Measurements from ENCODE around the gene PSRC1. TPM values are rescaled to one million over a fixed set of nuclear protein-coding genes. Genes with fewer than 3 reads are reported as not detected.
A peak's percentile ranks its signal among the peaks of the same experiment; 100 is the strongest.

Gene PSRC1
- total and polyA plus RNA-seq, 2 donors from 2014 or later, result 3.5 to 4.2 TPM

DNA sequence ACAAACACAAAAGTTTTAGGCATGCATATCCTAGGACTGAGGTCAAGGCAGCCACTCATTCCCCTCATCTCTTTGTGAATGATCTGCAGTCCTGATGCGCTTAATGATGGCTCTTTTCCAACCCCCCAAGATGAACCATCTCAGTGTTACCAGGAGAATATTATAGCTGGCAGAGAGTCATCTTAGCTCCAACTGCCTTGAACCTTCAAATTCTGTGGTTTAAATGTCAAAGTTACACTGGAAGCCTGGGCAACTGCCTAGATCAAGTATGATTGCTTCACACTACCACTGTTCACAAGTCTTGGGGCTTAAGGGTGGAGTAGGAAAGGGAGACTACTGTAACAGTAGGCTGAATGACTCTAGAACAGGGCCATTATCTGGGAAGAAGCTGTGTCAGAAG is 31.9 kb upstream of the PSRC1 start:
- H3K9ac ChIP-seq (ENCODE audit: low read length in 3 of 3), result no peak overlapping the region
- H3K27me3 ChIP-seq (ENCODE audit: control insufficient read depth, insufficient read depth, low read length), result no peaks in the 10 kb centered on the region
- H3K4me3 ChIP-seq (ENCODE audit: low read length in 3 of 3), result no peak overlapping the region
- TF ChIP-seq, protein P1, sequence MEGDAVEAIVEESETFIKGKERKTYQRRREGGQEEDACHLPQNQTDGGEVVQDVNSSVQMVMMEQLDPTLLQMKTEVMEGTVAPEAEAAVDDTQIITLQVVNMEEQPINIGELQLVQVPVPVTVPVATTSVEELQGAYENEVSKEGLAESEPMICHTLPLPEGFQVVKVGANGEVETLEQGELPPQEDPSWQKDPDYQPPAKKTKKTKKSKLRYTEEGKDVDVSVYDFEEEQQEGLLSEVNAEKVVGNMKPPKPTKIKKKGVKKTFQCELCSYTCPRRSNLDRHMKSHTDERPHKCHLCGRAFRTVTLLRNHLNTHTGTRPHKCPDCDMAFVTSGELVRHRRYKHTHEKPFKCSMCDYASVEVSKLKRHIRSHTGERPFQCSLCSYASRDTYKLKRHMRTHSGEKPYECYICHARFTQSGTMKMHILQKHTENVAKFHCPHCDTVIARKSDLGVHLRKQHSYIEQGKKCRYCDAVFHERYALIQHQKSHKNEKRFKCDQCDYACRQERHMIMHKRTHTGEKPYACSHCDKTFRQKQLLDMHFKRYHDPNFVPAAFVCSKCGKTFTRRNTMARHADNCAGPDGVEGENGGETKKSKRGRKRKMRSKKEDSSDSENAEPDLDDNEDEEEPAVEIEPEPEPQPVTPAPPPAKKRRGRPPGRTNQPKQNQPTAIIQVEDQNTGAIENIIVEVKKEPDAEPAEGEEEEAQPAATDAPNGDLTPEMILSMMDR (IDR thresholded peaks at IDR 0.05; ENCODE audit: borderline replicate concordance, extremely low read depth, insufficient read depth), result no peak
- no peaks in the 10 kb centered on the region for H3K9me3 ChIP-seq (ENCODE audit: control insufficient read depth in 2 of 3, insufficient read depth in 1 of 3, low read length in 3 of 3)
- FAIRE-seq (no peak), DNase-seq (no peak)
- intact Hi-C loops (cut with DNase I), result no loop called here
- H3K36me3 ChIP-seq (ENCODE audit: control insufficient read depth in 2 of 3, insufficient read depth in 3 of 3, low read length in 3 of 3), result peaks cover 3 to 18% (median 11%) of the 10 kb centered on the region in 3 donors
- peaks cover 0 to under 1% (median 0%) of the 10 kb centered on the region in 3 donors for H3K4me1 ChIP-seq (ENCODE audit: control insufficient read depth in 2 of 3, insufficient read depth in 2 of 3, low read depth in 1 of 3, low read length in 3 of 3)
- no peak overlapping the region for H3K27ac ChIP-seq (ENCODE audit: low read depth in 2 of 2, low read length in 2 of 2)

DNA sequence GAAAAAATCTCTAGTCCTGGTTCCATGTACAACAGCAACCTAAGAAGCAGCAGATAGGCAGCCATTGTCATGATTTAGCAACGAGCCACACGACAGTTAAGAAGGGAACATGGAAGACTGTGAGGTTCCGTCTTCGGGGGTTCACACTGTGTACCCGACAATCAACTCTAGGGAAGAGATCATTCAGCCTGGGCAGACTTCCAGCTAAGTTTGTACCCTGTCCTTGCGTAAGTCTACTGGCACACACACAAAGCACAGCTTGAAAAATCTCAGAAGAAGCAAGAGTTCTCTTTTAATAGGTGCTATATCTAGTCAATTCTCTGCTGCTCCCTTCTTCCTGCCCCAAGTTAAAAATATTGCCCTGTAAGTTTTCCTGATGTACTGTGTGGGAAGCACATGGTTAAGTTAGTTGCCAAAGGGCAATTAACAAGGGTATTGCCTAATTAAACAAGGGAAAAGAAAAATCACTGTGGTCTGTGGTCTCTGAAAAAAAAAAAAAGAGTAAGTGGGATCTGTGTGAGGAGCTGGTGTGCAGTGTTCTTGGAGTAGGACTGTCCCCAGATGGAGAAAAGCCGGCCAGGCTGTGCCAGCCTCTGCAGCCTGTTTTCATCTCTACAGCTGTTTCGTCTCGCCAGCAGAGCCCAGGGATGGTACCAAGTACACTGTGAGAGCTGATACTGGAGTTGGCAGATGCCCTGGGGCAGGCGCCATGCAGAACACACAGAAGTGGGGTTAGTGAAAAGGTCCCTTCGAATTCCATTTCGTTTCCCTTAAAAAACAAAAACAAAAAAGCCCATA is 30.2 kb upstream of the PSRC1 start:
- H3K9ac ChIP-seq (ENCODE audit: low read length in 3 of 3), result no peak overlapping the region
- peaks cover 0 to 3% (median 3%) of the 10 kb centered on the region in 3 donors for H3K4me1 ChIP-seq (ENCODE audit: control insufficient read depth in 2 of 3, insufficient read depth in 2 of 3, low read depth in 1 of 3, low read length in 3 of 3)
- H3K27me3 ChIP-seq (ENCODE audit: control insufficient read depth, insufficient read depth, low read length), result no peaks in the 10 kb centered on the region
- DNase-seq (peak in 1 of 5 donors; percentile 15), FAIRE-seq (no peak)
- TF ChIP-seq, protein P1 (IDR thresholded peaks at IDR 0.05; ENCODE audit: borderline replicate concordance, extremely low read depth, insufficient read depth), result no peak
- peaks cover 3 to 18% (median 11%) of the 10 kb centered on the region in 3 donors for H3K36me3 ChIP-seq (ENCODE audit: control insufficient read depth in 2 of 3, insufficient read depth in 3 of 3, low read length in 3 of 3)
- no peak overlapping the region for H3K27ac ChIP-seq (ENCODE audit: low read depth in 2 of 2, low read length in 2 of 2)
- no peaks in the 10 kb centered on the region for H3K9me3 ChIP-seq (ENCODE audit: control insufficient read depth in 2 of 3, insufficient read depth in 1 of 3, low read length in 3 of 3)
- no peak overlapping the region for H3K4me3 ChIP-seq (ENCODE audit: low read length in 3 of 3)
- intact Hi-C loops (cut with DNase I), result no loop called here

DNA sequence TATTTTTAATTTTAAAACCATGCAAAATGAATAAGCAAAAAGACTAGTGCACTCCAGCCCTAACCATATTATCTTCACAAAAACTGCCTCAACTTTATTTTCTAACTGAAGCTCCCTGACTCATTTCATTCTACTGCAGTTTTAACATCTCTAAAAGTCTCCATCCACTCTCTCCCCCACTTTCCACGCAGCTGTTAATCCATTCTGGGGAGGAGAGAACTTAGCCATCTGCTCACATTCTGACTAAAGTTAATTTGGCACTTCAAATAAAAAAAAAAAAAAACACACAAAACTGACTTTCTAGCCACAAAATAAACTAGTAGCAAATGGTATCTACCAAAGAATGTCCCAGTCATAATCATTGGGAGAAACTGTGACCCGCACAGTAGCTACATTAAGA is 29.3 kb upstream of the PSRC1 start:
- H3K27me3 ChIP-seq (ENCODE audit: control insufficient read depth, insufficient read depth, low read length), result no peaks in the 10 kb centered on the region
- no peak for DNase-seq
- no peak overlapping the region for H3K9ac ChIP-seq (ENCODE audit: low read length in 3 of 3)
- no peaks in the 10 kb centered on the region for H3K9me3 ChIP-seq (ENCODE audit: control insufficient read depth in 2 of 3, insufficient read depth in 1 of 3, low read length in 3 of 3)
- FAIRE-seq, result no peak
- no peak overlapping the region for H3K4me3 ChIP-seq (ENCODE audit: low read length in 3 of 3)
- intact Hi-C loops (cut with DNase I), result no loop called here
- no peak overlapping the region for H3K27ac ChIP-seq (ENCODE audit: low read depth in 2 of 2, low read length in 2 of 2)
- peaks cover 0 to 5% (median 3%) of the 10 kb centered on the region in 3 donors for H3K4me1 ChIP-seq (ENCODE audit: control insufficient read depth in 2 of 3, insufficient read depth in 2 of 3, low read depth in 1 of 3, low read length in 3 of 3)
- TF ChIP-seq, protein P1 (IDR thresholded peaks at IDR 0.05; ENCODE audit: borderline replicate concordance, extremely low read depth, insufficient read depth), result no peak
- peaks cover 3 to 11% (median 5%) of the 10 kb centered on the region in 3 donors for H3K36me3 ChIP-seq (ENCODE audit: control insufficient read depth in 2 of 3, insufficient read depth in 3 of 3, low read length in 3 of 3)
